TTC549 (cell line): ENCODE measurements around the gene SLC51A.
"Not testable (repeated sequence)": the region's sequence is repeated elsewhere in the genome, so short reads cannot be mapped to it uniquely, and the experiment has no call there.

Experiments
- FAIRE-seq: peaks from 2 replicates; lab custom pipeline; 2012; peaks lifted over from hg19 to GRCh38; lab: Jason Lieb, UNC

Gene SLC51A

DNA sequence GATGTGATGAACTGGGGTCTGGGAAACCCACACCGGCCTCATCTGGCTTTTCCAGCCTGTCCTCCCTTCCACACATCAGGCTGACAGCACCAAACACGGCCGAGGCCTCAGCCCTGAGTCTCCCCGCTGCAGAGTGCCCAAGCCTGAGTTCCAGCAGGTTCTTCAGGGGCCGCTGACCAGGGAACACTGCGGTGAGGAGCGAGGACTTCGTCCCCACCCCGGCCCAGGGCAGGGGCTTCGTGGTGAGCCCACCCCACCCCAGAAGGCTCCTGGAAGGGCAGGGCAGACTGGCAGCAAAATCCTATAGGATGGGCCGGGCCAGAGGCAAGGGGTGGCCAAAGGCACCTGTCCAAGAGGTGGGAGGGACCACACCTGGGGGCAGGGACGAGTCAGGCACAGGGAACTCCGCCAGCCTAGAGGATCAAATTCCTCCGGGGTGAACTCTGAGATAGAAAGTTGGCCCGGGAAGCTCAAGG, at the start of gene SLC51A:
SLC51A (plus strand) TSS at position 446 of the 476 bp plus-strand sequence. CDS start 179 bp downstream, outside the sequence.
- no peak for FAIRE-seq

DNA sequence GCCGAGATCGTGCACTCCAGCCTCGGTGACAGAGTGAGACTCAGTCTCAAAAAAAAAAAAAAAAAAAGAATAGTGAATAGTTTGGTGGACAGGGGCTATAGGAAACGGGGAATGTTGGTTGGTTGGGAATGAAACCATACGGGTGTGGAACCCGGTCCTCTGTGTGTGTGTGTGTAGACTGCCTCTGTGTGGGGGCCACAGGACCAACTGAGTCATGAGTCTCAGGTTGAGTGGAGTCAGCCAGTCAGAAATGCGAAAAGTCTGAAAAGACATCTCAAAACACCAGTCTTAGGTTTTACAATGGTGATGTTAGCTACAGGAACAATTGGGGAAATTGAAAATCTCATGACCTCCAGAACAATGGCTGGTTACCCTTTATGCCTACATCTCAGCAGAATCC, 49.6 kb upstream of the SLC51A start:
- no peak for FAIRE-seq

DNA sequence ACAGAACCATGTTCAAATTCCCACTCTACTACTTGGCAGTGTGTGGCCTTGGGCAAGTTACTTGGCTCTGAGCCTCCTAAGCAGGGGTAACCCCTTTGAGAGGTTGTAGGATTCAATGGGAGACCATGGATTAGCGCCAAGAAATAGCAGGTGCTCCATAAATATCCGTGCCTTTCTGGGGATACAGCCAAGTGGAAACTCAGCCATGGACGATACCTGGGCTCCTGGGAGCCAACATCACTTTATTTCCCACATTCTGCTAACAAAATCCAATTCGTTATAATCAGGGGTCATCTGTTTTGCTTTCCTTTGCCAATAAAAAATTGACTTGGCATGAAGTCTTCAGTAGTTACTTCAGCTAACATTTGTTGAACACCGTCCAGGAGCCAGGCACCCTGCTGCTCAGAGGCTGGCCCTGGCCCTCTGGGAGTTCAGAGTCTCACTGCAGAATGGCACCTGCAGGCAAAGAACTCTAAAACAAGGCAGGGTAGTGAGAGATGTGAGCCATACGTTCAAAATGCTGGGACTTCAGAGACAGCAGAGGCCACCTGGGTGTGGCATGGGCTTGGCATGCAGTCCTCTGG, 47.4 kb upstream of the SLC51A start:
- FAIRE-seq: no peak

DNA sequence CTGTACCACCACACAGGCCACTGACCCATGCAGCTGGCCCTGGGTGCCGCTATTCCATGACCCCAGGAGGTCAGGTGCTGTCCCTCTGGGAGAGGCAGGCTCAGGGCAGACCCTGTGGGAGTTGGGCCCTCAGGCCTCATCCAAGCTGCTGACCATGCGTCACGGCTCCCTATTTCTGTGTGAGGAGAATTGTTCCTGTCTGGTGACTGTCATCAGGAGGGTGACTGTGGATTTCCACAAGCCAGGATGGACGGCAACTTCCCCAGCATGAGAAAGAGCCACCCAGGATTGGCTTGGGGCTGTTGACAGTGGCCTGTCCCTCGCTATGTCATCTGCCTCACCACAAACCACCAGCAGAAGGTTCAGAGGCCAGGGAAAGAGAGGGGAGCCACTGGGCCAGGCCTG, 46.5 kb upstream of the SLC51A start:
- FAIRE-seq: no peak

DNA sequence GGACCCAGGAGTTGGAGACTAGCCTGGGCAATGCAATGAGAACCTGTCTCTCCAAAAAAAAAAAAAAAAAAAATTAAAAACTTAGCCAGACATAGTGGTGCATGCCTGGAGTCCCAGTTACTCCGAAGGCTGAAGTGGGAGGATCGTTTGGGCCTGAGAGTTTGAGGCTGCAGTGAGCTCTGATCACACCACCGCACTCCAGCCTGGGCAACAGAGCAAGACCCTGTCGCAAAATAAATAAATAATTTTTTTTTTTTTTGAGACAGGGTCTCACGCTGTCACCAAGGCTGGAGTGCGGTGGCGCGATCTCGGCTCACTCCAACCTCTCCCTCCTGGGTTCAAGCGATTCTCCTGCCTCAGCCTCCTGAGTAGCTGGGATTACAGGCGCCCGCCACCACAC, 46.0 kb upstream of the SLC51A start:
- not testable (repeated sequence) for FAIRE-seq

DNA sequence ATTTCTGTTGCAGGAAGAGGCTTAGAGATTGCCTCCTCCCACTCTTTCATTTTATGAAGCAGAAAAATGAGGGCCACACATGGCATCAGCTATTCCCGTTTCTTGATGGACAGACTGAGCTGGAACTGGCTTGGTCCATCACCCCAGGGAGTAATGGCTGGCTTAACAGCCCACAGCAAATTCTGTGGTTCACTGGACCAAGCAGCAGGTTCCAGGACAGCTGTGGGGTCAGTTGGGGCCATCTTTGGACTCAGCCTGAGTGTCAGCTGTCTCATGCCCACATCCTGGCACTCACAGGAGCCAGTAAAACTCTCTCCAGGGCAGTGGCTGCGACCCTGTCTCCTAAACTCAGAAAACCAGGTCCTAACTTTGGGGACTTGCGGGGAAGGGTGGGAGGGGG, 41.7 kb upstream of the SLC51A start:
- FAIRE-seq: no peak

DNA sequence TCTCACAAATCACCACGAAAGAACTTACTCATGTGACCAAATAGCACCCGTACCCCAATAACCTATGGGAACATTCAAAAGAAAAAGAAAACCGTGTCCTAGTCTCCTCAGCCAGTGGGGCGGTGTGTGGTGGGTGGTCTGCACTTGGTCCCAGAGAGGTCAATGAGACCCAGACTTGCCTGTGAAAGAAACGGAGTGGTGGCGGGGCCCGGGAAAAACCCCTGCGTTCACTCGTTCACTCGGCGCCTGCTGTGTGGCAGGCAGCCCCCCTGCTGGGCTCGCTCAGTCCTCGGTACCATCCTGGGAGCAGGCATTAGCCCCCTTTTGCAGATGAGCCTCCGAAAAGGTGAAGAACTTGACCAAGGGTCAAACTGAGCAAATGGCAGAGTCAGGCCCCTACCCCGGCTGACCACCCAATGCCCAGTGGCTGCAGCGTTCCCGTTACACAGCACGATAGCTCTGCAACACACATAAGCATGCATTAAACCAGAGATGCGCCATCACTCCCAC, 41.2 kb upstream of the SLC51A start:
- no peak for FAIRE-seq

DNA sequence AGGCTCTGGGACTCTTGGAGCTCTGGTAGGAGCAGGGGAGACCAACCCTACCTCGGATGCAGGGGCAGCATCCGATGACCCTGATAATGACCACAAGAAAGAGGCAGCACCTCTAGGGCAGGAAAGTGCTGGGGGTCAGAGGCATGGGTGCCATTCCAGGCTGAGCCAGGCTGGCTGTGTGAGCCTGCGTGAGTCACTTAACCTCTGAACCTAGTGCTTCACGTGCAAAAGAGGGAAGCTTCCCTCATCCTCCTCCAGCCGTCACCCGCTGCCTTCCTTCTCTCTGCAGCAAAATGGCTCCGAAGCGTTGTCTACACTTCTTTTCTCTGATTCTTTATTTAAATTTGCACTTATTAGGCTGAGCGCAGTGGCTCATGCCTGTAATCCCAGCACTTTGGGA, 40.6 kb upstream of the SLC51A start:
- FAIRE-seq: no peak

DNA sequence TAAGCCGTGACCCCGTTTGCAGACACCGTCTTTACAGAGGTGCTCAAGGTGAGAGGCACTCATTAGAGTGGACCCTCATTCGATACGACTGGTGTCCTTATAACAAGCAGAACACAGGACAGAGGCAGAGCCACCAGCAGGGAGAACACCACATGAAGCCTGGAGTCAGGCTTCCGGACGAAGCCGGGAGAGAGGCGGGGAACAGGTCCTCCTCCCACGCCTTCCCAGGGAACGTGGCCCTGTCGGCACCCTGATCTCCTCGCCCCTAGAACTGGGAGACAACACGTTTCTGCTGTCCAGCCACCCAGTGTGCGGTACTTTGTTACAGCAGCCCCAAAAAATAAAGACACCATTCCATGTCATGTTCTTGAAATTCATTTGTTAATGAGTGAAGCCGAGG, 38.8 kb upstream of the SLC51A start:
- FAIRE-seq: no peak

DNA sequence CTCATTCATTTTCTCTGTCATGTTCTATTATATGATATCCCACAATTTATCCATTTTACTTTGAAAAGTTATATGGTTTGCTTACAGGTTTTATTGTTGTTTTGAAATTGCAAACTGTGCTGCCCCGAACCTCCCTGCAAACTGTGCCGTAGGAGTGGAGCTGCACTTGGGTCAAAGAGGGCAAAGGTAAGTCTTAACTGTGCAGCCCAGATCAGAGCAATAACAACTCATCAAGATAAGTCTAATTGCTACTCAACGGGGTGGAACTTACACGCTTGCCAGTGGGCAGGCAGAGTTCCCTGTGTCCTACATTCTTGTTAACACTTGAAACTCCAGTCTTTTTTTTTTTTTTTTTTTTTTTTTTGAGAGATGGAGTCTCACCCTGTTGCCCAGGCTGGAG, 38.4 kb upstream of the SLC51A start:
- no peak for FAIRE-seq

DNA sequence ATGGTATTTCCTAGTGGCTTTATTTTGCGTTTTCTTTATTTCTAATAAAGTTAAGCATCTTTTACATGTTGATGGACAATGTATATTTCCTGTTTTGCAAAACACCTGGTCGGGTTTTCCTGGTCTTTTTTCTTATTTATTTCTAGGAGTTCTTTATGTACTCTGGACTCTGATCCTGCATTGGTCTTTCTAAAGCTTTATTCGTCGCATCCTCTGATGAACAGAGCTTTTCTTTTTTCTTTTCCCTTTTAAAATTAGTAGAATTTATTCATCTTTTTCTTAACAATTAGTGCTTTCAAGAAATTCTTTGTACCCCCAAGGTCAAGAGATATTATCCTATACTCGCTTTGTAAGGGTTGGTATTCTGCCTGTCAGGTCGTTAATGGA, 37.3 kb upstream of the SLC51A start:
- FAIRE-seq: no peak

DNA sequence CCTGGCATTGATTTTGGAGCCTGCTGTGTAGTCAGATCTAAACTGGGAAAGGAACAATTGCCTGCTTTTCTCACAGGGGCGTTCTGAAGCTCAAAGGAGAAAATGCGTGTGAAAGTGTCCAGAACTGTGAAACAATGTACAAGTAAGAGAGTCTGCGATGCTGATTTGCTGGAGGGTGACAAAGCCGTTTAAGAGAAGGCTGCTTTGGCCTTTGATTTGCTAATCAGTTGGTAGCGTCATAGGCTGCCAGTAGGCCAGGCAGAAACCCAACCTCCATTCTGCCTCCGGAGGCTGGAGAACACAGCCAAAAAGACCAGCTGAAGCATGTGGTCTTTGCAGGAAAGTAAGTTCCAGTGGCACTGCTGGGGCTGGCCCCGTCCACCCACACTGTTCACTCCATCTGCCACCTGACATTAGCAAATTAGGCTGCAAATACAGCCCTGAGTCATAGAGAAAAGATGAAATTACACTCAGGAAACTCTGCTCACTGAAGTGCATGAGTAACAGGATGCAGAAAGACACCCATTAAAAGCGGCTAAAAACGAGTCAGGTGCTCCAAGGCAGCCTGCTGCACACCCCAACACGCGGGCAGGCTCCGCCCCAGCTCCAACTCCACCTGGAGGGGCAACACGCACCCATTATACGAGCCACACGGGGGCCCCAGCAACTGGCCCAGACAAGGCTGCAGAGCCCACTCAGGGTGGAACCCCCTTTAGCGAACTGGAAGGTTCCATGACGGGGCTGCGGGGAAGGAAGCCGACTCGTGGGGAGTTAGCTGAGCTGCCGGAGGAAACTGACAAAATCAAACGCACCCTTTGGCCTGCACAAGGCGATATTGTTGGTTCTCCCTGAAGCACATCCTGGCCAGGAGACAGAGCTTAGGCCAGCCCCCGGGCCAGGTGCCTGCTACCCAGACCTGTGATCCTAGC, 36.7 kb upstream of the SLC51A start:
- no peak for FAIRE-seq

DNA sequence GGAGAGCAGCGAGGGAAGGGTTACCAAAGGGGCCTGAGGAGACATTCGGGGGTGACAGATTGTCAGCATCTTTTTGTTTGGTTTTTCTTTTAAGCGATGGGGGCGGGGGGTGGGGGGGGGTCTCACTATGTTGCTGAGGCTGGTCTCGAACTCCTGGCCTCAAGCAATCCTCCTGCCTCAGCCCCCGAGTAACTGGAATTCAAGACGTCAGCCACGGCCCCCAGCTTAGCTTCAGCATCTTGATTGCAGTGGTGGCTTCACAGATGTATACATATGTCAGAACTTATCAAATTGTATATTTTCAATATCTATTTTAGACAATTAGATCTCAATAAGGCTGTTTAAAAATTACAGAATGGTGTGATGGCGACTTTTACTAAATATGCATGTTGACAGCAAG, 36.0 kb upstream of the SLC51A start:
- FAIRE-seq: no peak

DNA sequence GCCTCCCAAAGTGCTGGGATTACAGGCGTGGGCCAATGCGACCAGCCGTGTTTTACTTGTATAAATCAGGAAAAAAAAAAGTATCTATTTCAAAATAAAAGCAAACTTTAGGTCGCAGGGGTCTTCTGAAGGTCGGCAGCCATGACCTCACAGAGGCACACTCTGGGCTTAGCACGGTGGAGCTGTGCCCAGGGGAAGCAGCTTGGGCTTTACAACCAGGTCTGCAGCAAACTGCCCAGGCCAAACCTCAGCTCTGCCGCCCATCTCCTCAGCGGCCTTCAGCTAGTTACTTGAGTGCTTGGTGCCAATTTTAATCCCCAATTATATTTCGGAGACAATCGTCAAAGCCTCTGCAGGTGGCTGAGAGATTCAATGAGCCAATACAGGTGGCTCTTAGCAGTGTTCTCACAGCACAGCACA, 35.2 kb upstream of the SLC51A start:
- FAIRE-seq: no peak

DNA sequence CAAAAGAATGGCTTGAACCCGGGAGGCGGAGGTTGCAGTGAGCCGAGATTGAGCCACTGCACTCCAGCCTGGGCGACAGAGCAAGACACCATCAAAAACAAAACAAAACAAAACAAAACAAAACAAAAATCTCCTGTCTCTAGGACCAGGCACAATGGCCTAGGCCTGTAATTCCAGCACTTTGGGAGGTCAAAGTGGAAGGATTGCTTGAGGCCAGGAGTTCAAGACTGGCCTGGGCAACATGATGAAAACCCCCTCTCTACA, 32.2 kb upstream of the SLC51A start:
- FAIRE-seq: not testable (repeated sequence)

DNA sequence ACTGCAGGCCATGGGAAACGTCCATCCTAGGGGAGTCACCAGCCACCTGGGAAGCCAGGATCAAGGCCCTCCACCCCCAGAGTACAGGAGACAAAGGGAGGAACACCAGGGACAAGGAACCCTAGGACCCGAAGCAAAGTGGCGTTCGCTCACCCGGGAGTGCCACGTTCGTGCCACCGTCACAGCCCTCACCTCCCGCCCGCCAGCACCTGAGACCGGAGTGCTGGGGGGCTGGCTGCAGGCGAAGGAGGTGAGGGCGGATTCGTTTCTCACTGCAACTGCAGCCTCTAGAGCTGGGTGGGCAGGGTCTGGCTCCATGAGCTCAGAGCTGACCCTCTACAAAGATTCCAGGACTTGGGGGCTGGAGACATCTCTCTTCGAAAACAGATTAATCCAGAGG, 31.5 kb upstream of the SLC51A start:
- FAIRE-seq: no peak

DNA sequence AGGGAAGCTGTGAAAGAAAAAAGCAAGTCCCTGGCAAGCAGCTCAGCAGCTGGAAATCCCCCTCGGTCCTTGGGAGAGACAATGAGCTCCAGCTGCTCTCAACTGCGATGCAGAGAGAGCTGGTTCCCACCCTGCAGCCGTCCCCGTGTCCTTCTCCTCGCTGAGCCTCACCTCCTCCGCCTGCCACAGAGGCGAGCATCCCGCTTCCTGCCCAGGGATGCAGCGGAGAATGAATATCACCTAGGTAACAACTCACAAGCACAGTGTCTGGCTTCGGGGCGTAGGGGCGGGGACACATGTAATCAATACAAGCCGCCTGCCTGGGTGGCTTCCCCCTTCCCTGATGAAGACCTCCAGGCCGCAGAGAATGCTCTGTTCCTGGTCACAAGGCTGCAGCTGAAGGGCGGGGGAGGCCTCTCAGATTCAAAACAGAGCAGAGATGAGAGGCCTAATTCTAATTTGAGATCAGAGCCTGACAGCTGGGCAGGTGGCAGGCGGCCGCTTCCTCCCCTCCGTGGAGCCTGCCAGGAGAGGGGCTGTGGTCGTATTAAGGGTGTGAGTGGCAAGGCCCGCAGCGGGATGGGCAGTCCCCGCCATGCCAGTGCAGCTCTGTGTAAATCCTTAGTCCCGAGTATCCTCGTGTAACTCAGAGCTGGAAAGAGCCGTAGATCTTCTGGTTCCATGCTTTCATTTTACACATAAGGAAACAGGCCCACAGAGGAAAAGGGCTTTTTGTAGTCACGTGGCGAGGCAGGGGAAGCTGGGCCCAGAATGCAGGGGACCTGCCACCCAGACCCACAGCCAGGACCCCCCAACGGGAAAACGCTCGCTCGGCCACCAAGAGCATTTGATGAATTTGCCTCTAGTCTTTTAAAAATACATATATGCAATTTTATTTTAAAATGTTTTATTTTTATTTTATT, 29.4 kb upstream of the SLC51A start:
- no peak for FAIRE-seq

DNA sequence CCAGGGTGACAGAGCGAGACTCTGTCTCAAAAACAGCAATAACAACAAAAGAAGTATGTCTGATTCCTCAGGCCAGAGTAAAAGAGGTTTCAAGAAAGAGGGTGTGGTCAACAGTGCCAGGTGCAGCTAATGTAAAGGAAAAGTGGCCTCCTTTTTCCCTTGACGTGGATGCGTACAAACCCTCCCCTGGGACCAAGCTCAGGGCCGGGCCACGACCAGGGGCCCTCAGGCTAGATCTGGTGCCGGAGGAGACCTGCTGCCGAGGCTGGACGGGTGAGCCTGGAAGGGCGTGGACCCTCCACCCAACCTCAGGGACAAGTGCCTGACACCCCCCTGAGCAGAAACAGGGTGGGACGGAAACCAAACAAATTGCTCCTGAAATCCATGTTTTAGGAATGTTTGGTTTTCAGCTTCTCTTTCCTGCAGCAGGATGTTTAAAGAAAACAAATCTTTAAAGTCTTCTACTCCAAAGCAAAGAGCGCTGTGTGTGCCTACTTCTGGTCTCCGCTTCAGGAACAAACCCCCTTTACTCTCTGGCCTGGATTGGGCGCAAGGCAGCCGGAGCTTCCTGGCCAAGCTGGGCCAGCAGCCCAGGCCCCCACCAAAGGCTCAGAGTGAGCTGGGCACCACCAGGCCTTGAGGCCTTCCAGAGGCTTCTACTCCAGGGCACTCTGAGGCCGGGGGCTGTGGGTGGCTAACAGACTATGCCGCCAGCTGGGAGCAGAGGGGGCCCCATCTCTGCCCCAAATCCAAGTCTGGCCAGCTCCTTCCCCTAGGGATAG, 26.6 kb upstream of the SLC51A start:
- FAIRE-seq: no peak

DNA sequence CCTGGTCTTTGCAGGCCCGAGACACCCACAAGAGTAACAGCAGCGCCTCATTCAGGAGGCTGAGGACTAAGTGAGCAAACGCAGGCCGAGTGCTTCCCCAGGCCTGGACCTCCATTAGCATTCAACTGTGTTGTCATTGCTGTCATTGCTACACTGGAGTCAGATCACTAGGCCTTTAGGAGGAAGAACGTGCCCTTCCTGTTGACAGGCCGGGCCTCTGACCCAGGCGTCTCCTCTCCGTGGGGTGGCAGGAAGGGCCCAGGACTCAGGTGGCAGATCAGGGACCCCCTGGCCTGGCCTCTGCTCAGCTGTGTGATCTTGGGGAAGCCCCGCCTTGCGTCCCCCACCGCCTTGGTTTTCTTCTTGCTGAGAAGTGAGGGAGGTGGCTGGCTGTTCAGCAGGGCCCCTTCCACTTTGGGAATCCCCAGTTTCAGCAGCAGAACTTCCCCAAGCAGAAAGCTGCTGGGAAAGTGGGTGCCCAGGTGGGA, 24.3 kb upstream of the SLC51A start:
- FAIRE-seq: no peak

DNA sequence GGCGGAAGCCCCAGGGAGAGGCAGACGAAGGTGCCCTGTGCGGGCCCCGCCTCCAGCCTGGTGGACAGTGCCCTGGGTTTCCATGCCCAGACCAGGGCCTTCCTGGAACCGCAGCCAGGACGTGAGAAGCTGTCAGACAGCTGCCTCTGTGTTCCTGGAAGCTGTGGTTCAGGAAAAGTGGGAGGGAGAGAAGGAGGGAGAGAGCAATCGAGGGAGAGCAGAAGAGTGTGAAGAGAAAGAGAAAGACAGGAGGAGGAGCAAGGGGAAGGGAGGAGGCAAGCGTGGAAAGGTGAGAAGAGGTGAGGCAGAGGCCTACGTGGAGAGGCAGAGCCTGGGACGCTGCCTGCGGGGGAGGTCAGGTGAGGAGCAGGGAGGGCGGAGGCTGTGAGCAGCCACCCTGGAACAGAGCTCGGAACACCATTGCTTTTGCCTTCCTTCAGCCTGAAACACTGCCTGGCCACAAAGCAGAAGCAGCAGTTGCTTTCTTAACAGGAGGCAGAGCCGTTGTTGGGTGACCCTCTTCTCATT, 23.7 kb upstream of the SLC51A start:
- no peak for FAIRE-seq

DNA sequence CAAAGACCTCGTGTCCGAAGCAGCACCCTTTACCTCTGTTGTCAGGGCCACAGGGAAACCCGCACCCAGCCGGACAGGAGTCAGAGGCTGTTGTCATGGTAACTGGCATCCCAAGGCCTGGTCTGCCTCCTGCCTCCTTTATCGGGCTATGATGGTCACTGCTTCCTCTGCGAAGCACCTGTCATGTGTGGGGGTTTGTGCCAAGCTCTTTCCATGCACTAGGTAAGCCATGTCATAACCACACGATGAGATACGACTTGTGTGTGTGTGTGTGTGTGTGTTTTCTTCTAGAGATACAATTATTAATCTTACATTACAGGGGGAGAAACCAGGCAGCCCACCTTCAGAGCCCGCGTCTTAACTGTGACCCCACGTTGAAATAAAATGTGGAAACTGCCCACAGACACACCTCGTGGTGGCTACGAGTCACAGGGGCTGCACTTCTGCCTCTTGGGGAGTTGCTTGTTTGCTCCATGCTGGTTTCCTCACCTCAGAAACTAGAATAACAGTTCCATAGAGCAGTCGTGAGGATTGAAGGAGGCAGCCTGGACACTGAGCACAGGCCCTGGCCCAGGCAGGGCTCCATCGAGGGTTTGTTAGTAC, 23.1 kb upstream of the SLC51A start:
- FAIRE-seq: no peak
